Endothelial cell of umbilical vein (primary cell): ENCODE results near the gene GON7. TPM values are rescaled to one million over a fixed set of nuclear protein-coding genes. Genes with fewer than 3 reads are reported as not detected.

Experiments
- BruUV-seq: library from RNA; stranded (reverse); fragments of 400-500 nt; replicated peaks from 2 replicates; lab custom pipeline; 2021; lab: Mats Ljungman, UMichigan
- CTCF ChIA-PET: fragments of 300-600, 350-600 bp; sonication (Branson Sonifier 250); formaldehyde crosslinking; loops from one replicate; lab custom pipeline; 2021; ENCODE audit warnings: antibody characterized with exemption, inconsistent platforms; lab: Charles Lee
- POLR2A ChIA-PET: fragments of 300-600, 350-600 bp; sonication (Branson Sonifier 250); formaldehyde crosslinking; loops from one replicate; lab custom pipeline; 2021; ENCODE audit warnings: antibody characterized with exemption, inconsistent platforms; lab: Charles Lee
- DNase-seq: peaks from one replicate; pipeline ENCODE4 v3.0.0-alpha.2; 2011; ENCODE audit warnings: low read depth, low spot score
- FAIRE-seq: peaks from 2 replicates; lab custom pipeline; 2011; peaks lifted over from hg19 to GRCh38; lab: Jason Lieb, UNC
- H2AFZ ChIP-seq: 2 replicates; pipeline ENCODE4 v1.6.0; 2012; ENCODE audit warnings: low read depth, low read length, control low read depth, inconsistent platforms
- H3K27ac ChIP-seq: 2 replicates; pipeline ENCODE4 v1.5.1; 2011; ENCODE audit warnings: low read depth, mild to moderate bottlenecking, control low read depth, low read length, moderate library complexity; ENCODE audit not compliant: insufficient read depth
- H3K27me3 ChIP-seq, 2 experiments: 2 replicates each; pipeline versions ENCODE4 v1.6.0 to v1.6.1; 2011; ENCODE audit warnings: low read length in 2 of 2, mixed read lengths in 1 of 2; ENCODE audit not compliant: control insufficient read depth in 2 of 2, insufficient read depth in 2 of 2
- H3K36me3 ChIP-seq, 2 experiments: 2 replicates in 1 of 2; 3 replicates in 1 of 2; pipeline ENCODE4 v1.5.1; 2011; ENCODE audit warnings: low read length in 2 of 2, mild to moderate bottlenecking in 1 of 2, moderate library complexity in 1 of 2; ENCODE audit not compliant: control insufficient read depth in 2 of 2, insufficient read depth in 2 of 2; ENCODE audit errors: extremely low read depth in 1 of 2
- H3K4me1 ChIP-seq: 3 replicates; pipeline ENCODE4 v1.5.1; 2011; ENCODE audit warnings: mild to moderate bottlenecking, low read length; ENCODE audit not compliant: control insufficient read depth, insufficient read depth; ENCODE audit errors: extremely low read depth
- H3K4me2 ChIP-seq: 2 replicates; pipeline ENCODE4 v1.6.1; 2011; ENCODE audit warnings: low read length, control low read depth, mixed read lengths; ENCODE audit not compliant: insufficient read depth
- H3K4me3 ChIP-seq, 3 experiments: fragments of 200-600 bp in 1 of 3; sonication (generic), shearing (Covaris generic) in 1 of 3; replicated peaks in 1 of 3; 2 replicates each; pipeline ENCODE4 v1.5.1; 2011 to 2016; ENCODE audit warnings: control low read depth in 3 of 3, low read length in 3 of 3, mild to moderate bottlenecking in 2 of 3, inconsistent platforms in 1 of 3, low read depth in 1 of 3, moderate library complexity in 1 of 3; ENCODE audit not compliant: insufficient read depth in 1 of 3
- H3K79me2 ChIP-seq: 2 replicates; pipeline ENCODE4 v1.6.0; 2012; ENCODE audit warnings: low read length, inconsistent platforms; ENCODE audit not compliant: control insufficient read depth, insufficient read depth
- H3K9ac ChIP-seq: replicated peaks from 2 replicates; pipeline ENCODE3; 2011; ENCODE audit warnings: low read length, control low read depth; ENCODE audit not compliant: insufficient read depth; ENCODE audit errors: extremely low read depth
- H3K9me1 ChIP-seq: replicated peaks from 3 replicates; pipeline ENCODE4 v1.6.0; 2011; ENCODE audit warnings: mild to moderate bottlenecking, low read length; ENCODE audit not compliant: control insufficient read depth, insufficient read depth; ENCODE audit errors: extremely low read depth
- H3K9me3 ChIP-seq: replicated peaks from 2 replicates; pipeline ENCODE4 v1.5.1; 2012; ENCODE audit warnings: low read length, inconsistent platforms; ENCODE audit not compliant: control insufficient read depth, insufficient read depth
- H4K20me1 ChIP-seq: replicated peaks from 2 replicates; pipeline ENCODE3; 2011; ENCODE audit warnings: mild to moderate bottlenecking, low read length; ENCODE audit not compliant: control insufficient read depth, insufficient read depth; ENCODE audit errors: extremely low read depth
- CTCF ChIP-seq, 2 donors: IDR thresholded peaks; 1 replicate in 1 of 2; 2 replicates in 1 of 2; pipeline ENCODE4 v1.5.1; 2011; ENCODE audit warnings: low read length in 2 of 2, mild to moderate bottlenecking in 2 of 2, moderate library complexity in 2 of 2, control low read depth in 1 of 2, inconsistent platforms in 1 of 2, low read depth in 1 of 2; ENCODE audit not compliant: insufficient read depth in 1 of 2; ENCODE audit errors: extremely low read depth in 1 of 2
- EZH2 ChIP-seq: IDR thresholded peaks from 2 replicates; pipeline ENCODE4 v1.6.1; 2012; ENCODE audit warnings: borderline replicate concordance, low read depth, mild to moderate bottlenecking, moderate library complexity, low read length, inconsistent platforms; ENCODE audit not compliant: severe bottlenecking
- FOS ChIP-seq: IDR thresholded peaks from 2 replicates; pipeline ENCODE4 v1.6.1; 2011; ENCODE audit warnings: mild to moderate bottlenecking, low read length, moderate library complexity, borderline replicate concordance; ENCODE audit not compliant: insufficient read depth
- GATA2 ChIP-seq: IDR thresholded peaks from 2 replicates; pipeline ENCODE4 v1.7.0; 2011; ENCODE audit warnings: low read depth, mild to moderate bottlenecking, moderate library complexity, mixed read lengths, low read length; ENCODE audit not compliant: insufficient read length, insufficient read depth
- JUN ChIP-seq: IDR thresholded peaks from 2 replicates; pipeline ENCODE4 v1.6.1; 2011; ENCODE audit warnings: borderline replicate concordance, low read depth; ENCODE audit not compliant: insufficient read length, insufficient read depth
- MYC ChIP-seq: IDR thresholded peaks from one replicate; pipeline ENCODE4 v1.6.1; 2011; ENCODE audit warnings: mild to moderate bottlenecking, low read depth, low read length
- POLR2A ChIP-seq: IDR thresholded peaks from 2 replicates; pipeline ENCODE4 v1.6.1; 2012; ENCODE audit warnings: low read depth, mild to moderate bottlenecking, control low read depth, low read length
- POLR2AphosphoS5 ChIP-seq: IDR thresholded peaks from 2 replicates; pipeline ENCODE4 v1.6.1; 2012; ENCODE audit warnings: low read depth, mild to moderate bottlenecking, control low read depth, low read length, moderate library complexity; ENCODE audit not compliant: insufficient read depth
- dilution Hi-C: fragments of 300-500 bp; cut with MboI; formaldehyde crosslinking; loops from one replicate; pipeline ENCODE4 v1.15.0; 2019; ENCODE audit warnings: low sequenced_read_pairs; ENCODE audit not compliant: extremely low pct_ligation_motif_present
- intact Hi-C: fragments of 100-400 bp; cut with micrococcal nuclease; formaldehyde crosslinking; loops from one replicate; pipeline ENCODE4 v1.10.0; 2022
- polyA plus RNA-seq, 4 experiments: library from polyadenylated mRNA; depleted of rRNA in 3 of 4; stranded (reverse) in 3 of 4; unstranded in 1 of 4; fragments of >200 nt; gene quantifications; 2 replicates each; pipeline versions ENCODE4 v1.2.1 to v1.2.3, GENCODE V29; 2011 to 2012; ENCODE audit warnings: missing spikeins in 1 of 4
- total RNA-seq: library from RNA; stranded (reverse); gene quantifications from 2 replicates; pipeline ENCODE4 v1.2.3, GENCODE V29; 2021
- TF ChIP-seq, protein P1 (sequence below): IDR thresholded peaks from 2 replicates; pipeline ENCODE4 v1.6.1; 2011; ENCODE audit not compliant: insufficient read depth, insufficient read length

Gene GON7
- total and polyA plus RNA-seq, 2 donors (not counting 3 experiments of a cell fraction or from before 2014, with no cell fraction given), result 5.5 to 11.5 TPM

- Histone ChIP-seq H2AFZ (no peak overlapping the region), H3K27me3 (no peaks in the 10 kb centered on the region), H3K9me3 (no peaks in the 10 kb centered on the region), H3K36me3 (peaks cover 4 to 10% of the 10 kb centered on the region in 2 experiments), H4K20me1 (no peaks in the 10 kb centered on the region), H3K4me3 (no peak overlapping the region), H3K9me1 (no peaks in the 10 kb centered on the region), H3K4me1 (no peaks in the 10 kb centered on the region), H3K9ac (no peak overlapping the region), H3K4me2 (no peak overlapping the region), H3K27ac (no peak overlapping the region), H3K79me2 (no peaks in the 10 kb centered on the region)
- intact Hi-C loops (loop anchor here (1.0 kb wide), 2 partner anchors 106 to 267 kb away; no protein-coding TSS in a partner anchor), dilution Hi-C loops (no loop called here)
- BruUV-seq, result no TSS peak
- FAIRE-seq (peak; percentile 69), DNase-seq (peak; percentile 59)
- ChIA-PET POLR2A (interaction anchor here (0.7 to 0.9 kb wide), 3 partner anchors 12 to 184 kb away, joined by 3 to 7 read pairs (median 4); no protein-coding TSS in a partner anchor), CTCF (interaction anchor here (0.6 to 1.5 kb wide), 26 partner anchors 8 to 505 kb away, joined by 3 to 43 read pairs (median 5); partner anchors contain the start of genes GON7, LYSET, MOAP1 and UBR7)
- TF ChIP-seq CTCF (IDR thresholded peaks at IDR 0.05; ENCODE audit: extremely low read depth in 1 of 2, insufficient read depth in 1 of 2, low read depth in 1 of 2, low read length in 2 of 2), result peak; percentile 45 to 68
- TF ChIP-seq POLR2A, result no peak
- no peak for TF ChIP-seq GATA2
Observed at GRCh38 chr14:93219103-93219726, 12.3 kb upstream of the GON7 start.

- no peak for FAIRE-seq
- Histone ChIP-seq H3K9me1 (no peaks in the 10 kb centered on the region), H4K20me1 (no peaks in the 10 kb centered on the region), H3K27me3 (no peaks in the 10 kb centered on the region), H3K4me1 (no peaks in the 10 kb centered on the region), H3K9me3 (no peaks in the 10 kb centered on the region), H3K9ac (no peak overlapping the region), H3K4me2 (no peak overlapping the region), H3K4me3 (no peak overlapping the region), H3K36me3 (peaks cover 0 to 8% of the 10 kb centered on the region in 2 experiments), H3K79me2 (peaks cover 2% of the 10 kb centered on the region), H2AFZ (no peak overlapping the region), H3K27ac (no peak overlapping the region)
- no peak for DNase-seq
- intact Hi-C loops, result no loop called here
- CTCF ChIA-PET, result no interaction called here
- dilution Hi-C loops, result no loop called here
- no peak for TF ChIP-seq MYC
- TF ChIP-seq JUN, result no peak
- no peak for TF ChIP-seq FOS
- TF ChIP-seq CTCF (IDR thresholded peaks at IDR 0.05; ENCODE audit: extremely low read depth in 1 of 2, insufficient read depth in 1 of 2, low read depth in 1 of 2, low read length in 2 of 2), result no peak
- no peak for TF ChIP-seq POLR2A
- TF ChIP-seq EZH2, result no peak
- TF ChIP-seq, protein P1, sequence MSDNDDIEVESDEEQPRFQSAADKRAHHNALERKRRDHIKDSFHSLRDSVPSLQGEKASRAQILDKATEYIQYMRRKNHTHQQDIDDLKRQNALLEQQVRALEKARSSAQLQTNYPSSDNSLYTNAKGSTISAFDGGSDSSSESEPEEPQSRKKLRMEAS, result no peak
- TF ChIP-seq GATA2, result no peak
- no peak for TF ChIP-seq POLR2AphosphoS5
- BruUV-seq, result no TSS peak
- POLR2A ChIA-PET, result no interaction called here
Observed at GRCh38 chr14:93214598-93214997, 7.7 kb upstream of the GON7 start.
